ENCODE data around the gene RBM15B.

Gene RBM15B

GRCh38 chr3:51392355-51393133, 1.5 kb downstream of the RBM15B start:
- DNase-seq = no peak

GRCh38 chr3:51393134-51393495, 2.0 kb downstream of the RBM15B start:
- no peak for DNase-seq

- DNase-seq = no peak
These were observed 2.5 kb downstream of the RBM15B start for GRCh38 chr3:51393564-51393963.

- DNase-seq = no peak
These were observed 3.5 kb downstream of the RBM15B start for GRCh38 chr3:51394541-51394940.

DNA sequence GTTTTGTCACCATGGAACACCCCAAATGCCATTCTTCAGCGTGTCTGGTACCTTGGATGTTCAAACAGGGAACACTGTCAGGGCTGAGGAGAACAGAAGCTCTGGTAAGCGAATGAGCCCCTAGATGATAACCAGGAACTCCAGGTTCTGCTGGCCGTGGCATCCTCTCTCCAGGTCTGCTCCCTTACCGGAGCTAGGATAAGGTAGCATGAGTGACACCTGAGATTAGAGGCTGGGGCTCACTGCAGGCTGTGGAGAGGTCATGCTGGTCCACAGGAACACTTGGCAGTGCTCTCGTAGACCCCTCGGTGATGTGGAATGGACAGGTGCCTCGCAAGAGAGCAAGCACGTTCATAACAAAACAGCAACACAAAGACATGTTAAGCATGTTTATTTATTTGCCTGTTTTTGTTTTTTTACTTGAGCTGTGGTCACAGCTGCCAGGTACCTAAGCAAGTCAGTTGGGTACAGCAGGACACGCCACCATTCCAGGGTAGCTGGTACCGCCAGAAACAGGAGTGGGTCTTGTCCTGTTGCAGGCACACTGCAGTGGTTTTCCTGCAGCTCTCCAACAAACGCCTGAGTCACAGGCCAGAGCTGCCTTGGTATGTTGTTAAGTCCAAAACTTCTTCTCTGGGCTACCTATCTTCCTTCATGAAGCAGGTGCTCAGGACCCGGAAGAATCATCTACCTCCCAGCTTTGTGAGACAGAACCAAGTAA, 4.6 kb downstream of the RBM15B start:
- DNase-seq = no peak

GRCh38 chr3:51396401-51396800, 5.3 kb downstream of the RBM15B start:
- DNase-seq = no peak

- no peak for DNase-seq
These were observed 6.3 kb downstream of the RBM15B start for GRCh38 chr3:51397392-51397791.

- DNase-seq = no peak
These were observed 7.7 kb downstream of the RBM15B start for GRCh38 chr3:51398595-51399310.

DNA sequence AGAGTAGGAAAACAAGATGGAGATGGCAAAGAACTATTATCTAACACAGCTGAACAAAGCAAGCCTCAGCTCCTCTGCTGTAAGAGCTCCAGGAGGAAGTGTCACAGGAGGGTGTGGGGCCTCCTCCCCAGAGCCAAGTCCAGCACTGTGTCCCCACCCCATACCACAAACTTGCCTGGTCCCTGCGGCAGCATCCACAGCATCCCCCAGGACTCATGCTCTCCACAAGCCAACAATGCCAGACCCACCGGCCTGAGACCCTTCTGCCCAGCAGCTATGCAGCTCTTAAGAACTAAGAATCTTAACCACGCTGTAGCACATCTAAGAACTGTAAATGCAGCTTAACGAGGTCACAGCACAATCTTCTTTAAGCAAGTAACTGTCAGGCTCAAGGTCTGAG, 9.1 kb downstream of the RBM15B start:
- DNase-seq = no peak

GRCh38 chr3:51401735-51402134, 10.7 kb downstream of the RBM15B start:
- no peak for DNase-seq

DNA sequence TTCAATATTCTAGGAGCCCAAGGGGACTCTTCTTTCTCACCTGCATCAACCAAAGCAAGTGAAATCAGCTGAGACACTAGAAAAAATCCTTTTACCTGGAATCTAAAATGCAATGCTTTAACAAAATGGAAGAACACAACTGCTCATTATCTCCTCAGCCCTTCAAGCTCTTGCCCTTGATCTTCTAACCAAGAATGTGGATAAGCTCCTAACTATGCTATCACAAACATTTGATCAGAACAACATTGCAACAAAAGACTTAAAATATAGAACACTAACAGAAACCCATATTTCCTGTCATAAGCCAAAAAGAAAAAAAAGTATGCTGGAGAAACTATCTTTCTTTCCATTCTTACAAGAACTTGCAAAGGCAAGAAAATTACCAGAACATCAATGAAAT, 12.6 kb downstream of the RBM15B start:
- no peak for DNase-seq

DNA sequence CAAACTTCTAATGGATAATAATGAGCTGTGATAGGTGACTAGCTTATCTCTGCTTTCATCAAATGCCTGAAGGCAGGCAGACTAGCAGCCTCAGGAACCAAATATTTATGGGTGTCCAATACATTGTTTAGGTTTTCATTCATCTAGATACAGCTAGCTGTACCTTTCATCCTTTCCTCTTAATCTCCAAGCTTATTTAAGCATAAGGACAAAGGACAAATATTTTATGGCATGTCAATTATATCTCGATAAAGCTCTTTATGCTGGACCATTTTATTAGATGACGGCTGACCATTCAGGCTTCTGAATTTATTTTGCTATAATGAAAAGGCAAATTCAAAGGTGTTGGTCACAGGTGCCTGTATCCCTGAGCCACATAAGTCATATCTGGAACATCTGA, 16.9 kb downstream of the RBM15B start:
- DNase-seq = no peak

DNA sequence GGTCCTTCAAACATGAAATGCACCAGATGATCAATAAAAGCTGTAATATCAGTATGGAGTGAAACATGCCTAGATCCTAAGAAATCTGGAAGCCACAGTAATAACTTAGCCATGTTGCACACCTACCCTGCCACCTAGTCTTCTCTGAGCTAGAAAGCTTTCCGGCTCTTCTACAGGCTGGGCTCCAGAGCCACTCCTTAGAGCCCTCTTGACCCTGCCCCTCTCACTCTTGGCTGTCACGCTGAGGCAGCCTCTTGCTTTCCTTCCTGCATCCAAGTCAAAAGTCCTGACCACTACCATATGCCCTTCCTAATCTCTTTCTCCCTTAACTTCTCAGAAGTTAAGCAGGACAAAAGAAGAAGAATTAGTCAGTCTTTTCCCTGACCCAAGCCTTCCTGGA, 17.7 kb downstream of the RBM15B start:
- no peak for DNase-seq

DNA sequence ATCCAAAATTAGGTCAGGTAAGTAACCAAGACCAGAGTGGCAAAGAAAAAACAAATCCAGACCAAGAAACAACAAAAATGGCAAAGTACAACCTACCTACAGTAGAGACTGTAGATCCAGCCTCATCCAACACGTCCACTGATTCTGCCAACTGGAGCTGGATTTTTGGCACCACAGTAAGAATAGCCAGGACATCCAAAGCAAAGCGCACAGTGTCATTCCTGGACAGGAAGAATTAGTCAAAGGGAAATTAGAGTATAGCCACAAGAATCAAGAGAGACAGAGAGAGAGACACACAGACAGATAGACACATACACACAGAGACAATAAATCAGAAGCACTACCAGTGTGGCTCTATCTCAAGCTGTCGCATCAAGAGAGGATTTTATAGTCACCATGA, 31.1 kb downstream of the RBM15B start:
- no peak for DNase-seq

GRCh38 chr3:51426921-51427320, 35.8 kb downstream of the RBM15B start:
- DNase-seq = no peak

GRCh38 chr3:51429138-51429537, 38.1 kb downstream of the RBM15B start:
- no peak for DNase-seq

DNA sequence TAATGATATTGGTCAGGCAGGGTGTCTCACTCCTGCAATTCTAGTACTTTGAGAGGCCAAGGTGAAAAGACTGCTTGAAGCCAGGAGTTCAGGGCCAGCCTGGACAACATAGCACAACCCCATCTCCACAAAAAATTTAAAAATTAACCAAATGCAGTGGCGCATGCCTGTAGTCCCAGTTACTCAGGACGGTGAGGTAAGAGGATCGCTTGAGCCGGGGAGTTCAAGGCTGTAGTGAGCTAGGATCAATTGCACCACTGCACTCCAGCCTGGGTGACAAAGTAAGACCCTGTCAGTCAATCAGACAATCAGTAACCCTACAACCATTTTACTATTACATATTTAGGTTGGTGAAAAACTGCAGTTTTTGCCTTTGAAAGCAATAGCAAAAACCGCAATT, 43.0 kb downstream of the RBM15B start:
- no peak for DNase-seq

GRCh38 chr3:51434746-51435327, 43.8 kb downstream of the RBM15B start:
- DNase-seq = peak; percentile 8 to 22

GRCh38 chr3:51436998-51437639, 46.0 kb downstream of the RBM15B start:
- DNase-seq = no peak

DNA sequence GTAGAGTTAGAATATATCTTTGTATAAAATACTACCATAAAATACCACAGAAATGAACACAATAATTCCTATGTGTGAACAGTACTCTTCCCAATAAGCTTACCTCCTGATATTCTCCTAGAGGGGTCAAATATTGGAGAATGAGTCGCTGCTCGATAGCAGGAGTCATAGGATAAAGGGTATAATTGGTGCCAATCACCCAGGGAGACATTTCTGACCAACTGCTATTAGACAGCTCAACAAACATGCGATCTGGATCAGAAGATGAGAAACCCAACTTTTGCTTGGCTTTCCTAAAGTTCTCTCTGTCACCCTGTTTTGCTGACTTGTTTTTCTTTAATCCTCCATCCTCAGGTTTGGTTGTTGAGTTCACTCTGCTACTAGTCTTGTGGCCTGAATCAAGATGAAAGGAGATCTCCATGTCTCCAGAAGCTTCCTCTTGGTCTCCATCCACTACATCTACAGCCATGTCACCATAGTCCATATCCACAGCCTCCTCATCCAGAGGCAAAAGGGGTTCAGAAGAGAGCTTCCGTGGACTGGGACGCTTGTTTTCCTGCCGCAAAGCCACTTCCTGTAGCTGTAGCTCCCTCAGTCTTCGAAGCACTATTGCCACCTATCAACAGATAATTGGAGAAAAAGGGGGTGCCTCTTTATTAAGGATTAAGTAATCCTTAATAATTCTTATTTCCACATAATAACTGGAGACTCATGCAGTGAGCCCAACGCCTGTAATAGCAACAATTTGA, 50.4 kb downstream of the RBM15B start:
- DNase-seq = no peak

GRCh38 chr3:51445544-51446280, 54.6 kb downstream of the RBM15B start:
- DNase-seq = no peak
